ENCODE results near the gene PLA2G4F.

GRCh38 chr15:42110367-42110766 is 46.1 kb downstream of the PLA2G4F start:
- TF ChIP-seq CTCF (IDR thresholded peaks at IDR 0.05; ENCODE audit: low read length) = no peak
- TF ChIP-seq EZH2 (IDR thresholded peaks at IDR 0.05; ENCODE audit: borderline replicate concordance, low read length) = no peak

Measured in OCI-LY1 (cell line).